Measurements from ENCODE around the gene NEK9.
A peak's percentile ranks its signal among the peaks of the same experiment; 100 is the strongest.
"Not testable (repeated sequence)": the region's sequence is repeated elsewhere in the genome, so short reads cannot be mapped to it uniquely, and the experiment has no call there.

The NEK9 gene

DNA sequence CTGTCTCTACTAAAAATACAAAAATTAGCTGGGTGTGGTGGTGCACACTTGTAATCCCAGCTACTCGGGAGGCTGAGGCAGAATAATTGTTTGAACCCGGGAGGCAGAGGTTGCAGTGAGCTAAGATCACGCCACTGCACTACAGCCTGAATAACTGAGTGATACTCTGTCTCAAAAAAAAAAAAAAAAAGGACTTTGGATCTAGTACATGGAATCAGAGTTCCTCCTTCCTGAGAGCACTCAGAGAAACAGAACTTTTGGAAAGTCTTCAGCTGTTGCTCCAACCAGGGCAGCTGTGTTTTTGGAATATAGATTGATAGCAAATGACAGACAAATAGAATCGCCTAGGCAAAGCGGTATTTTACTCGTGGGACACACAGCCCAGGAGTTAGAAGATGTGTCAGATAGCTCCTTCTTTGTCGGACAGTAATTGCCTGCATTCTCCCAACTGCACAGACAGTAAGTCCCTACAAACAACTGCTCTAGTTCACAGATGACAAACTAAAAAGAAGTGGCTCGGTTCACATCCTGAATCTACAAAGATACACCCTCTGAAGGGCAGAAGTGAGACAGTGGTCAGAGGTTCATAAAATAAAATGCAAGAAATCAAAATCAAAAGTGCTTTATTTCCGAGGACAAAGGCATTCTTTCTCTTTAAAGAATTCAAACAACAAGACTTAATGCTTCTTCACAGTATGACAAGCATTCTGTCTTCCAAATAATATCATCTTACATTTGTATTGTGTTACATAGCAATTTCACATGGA, 17.1 kb upstream of the NEK9 start:
- no peak for DNase-seq (ENCODE audit: low read depth)

DNA sequence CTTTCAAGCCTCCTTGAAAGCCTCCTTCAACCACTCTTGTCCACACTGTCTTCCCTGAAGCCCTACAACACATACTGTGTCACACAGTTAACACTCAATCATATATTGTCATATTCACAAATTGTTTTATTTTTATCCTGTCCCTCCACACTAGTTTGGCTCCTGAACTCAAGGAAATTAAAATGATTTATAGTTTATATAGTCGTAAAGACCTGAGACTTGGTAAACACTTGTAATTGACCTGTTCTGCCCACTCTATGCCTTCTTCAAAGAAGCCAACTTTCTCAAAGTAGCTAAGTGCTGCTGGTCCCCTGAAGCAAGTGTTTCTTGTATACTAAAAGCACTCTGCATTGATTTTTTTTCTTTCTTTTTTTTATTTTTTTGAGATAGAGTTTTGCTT, 15.6 kb upstream of the NEK9 start:
- DNase-seq (ENCODE audit: low read depth), result no peak

DNA sequence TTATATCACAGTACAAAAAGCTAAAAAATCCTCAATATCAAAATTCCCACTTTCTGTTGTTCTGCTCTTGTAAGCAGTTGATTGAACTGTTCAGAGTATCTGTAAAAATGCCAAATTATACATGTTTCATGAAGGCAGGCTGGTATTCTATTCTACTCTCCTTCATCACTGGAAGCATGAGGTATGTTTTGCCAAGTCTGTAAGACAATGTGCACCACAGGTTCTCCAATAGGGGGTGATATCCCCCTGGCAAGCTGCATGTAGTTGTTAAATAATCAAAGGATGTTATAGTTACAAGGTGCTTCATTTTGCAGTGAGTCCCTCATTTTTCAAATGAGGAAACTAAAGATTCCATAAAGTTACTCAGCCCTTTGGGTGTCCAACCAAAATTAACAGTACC, 15.1 kb upstream of the NEK9 start:
- DNase-seq (ENCODE audit: low read depth), result no peak

DNA sequence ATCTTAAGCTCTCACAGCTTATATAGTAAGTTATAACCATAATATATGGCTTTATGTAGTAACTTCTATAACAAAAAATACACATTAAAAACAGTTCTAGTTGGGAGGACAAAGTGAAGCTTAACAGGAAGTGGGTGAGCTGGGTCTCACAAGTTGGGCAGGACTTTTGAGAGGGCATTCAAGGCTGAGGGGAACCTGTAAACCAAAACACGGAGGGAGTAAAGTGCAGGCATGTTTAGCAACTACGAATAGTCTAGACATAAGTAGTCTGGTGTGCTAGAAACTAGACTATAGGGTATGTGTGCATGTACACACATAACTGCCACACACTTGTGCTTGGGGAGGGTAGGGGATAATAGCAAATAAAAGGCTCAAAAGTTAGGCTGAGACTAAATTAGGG, 14.2 kb upstream of the NEK9 start:
- no peak for DNase-seq (ENCODE audit: low read depth)

DNA sequence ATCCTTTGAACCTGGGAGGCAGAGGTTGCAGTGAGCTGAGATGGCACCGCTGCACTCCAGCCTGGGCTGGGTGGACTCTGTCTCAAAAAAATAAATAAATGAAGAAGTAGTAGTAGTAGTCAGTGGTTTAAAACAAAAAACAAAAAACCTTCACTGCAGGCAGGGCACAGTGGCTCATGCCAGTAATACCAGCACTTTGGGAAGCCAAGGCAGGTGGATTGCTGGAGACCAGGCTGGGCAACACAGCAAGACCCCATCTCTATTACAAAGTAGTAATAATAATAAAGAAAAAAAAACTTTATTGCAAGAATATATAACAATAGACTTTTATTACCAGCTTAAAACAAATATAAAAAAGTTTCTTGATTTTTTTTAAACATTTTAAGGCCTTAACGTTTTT, 13.8 kb upstream of the NEK9 start:
- DNase-seq (ENCODE audit: low read depth), result no peak

DNA sequence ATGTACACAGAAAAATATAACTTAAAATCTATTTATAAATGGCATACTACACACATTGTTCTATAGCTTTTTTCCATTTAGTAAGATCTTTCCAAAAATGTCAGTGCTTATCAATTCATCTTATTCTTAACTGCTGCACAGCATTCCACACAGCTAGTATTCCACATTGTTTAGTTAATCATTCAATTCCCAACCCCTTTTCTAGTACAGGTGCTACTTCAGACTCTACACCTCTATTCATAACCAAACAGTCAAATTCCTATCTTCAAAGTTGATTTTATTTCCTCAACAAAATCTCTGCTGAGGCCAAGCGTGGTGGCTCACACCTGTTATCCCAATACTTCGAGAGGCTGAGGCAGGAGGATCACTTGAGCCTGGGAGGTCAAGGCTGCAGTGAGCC, 12.3 kb upstream of the NEK9 start:
- DNase-seq (ENCODE audit: low read depth), result no peak

DNA sequence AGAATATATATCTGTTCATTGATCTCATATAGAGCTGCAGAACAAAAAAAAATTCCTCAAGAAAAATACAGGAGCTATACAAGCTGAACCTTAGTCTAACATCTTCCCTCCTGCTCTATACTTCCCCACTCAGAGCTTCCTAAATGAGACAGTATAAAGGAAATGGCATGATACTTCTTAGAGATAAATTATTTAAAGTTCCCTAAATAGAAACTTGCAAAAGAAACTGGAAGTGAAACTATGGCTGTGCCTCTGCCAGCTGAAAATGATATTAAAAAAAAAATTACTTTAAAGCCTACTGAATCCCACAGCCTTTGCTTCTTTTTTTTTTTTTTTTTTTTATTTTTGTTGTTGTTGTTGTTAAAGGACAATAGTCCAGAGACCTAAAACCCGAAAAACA, 11.6 kb upstream of the NEK9 start:
- DNase-seq (ENCODE audit: low read depth), result no peak

DNA sequence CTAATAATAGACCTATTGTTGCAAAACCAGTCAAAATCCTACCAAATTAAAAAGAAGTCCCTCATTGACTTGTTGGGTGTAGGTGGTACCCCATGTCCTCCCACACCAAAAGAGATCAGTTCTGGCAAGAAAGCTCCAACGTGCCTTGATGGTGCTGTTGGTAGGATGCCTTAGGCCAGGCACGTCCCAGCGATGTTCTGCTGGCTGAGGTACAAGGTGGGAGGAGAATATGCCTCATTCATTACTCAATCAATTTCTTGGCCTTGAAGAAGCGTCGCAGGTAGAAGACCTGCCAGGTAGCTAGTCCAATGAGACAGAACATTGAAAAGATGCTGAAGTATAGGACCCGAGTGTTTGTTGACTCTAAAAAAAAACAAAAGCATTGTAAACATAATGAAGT, 7.8 kb upstream of the NEK9 start:
- no peak for DNase-seq (ENCODE audit: low read depth)

DNA sequence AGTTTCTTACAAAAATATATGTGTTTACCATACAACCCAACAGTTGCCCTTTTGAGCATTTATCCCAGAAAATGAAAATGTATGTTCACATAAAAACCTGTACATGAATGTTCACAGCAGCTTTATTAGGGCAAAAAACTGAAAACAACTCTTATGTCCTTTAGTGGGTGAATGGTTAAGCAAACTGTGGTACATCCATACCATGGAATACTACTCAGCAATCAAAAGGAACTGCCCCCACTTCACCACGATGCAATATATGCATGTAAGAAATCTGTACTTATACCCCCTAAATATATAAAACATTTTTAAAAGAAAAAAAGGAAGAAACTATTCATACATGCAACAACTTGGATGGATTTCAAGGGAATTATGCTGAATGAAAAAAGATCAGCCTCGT, 6.7 kb upstream of the NEK9 start:
- no peak for DNase-seq (ENCODE audit: low read depth)

DNA sequence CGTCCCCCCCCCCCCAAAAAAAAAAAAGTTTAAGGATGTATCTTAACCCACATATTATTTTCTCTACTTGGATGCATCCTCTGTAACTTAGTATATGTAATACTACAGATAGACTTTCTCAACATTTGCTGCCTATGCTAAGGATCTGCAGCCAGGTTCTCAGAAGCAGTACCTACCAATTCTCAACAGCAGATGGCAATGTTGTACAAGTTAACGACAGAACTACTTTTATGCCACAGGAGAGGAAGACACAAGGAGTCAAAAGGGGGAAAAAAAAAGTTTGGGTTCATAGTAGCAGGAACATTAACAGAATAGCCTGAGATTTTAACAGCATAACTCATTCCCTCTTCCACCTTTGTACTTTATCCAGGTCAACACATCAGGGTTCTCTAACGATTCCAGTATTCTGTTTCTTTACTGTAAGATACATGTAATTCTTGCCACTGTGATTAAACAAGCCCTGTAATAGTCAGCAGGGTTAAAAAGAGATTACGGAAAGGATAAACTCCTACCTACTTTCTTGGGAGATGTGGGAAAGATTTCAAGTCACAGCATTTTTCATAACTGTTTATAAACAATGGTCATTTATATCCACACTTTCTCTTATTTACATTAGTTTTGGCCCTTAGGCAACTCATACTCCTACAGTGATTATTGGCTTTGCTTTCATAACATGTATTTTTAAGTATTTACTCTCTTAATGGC, 5.7 kb upstream of the NEK9 start:
- peak; percentile 44 for DNase-seq (ENCODE audit: low read depth)

DNA sequence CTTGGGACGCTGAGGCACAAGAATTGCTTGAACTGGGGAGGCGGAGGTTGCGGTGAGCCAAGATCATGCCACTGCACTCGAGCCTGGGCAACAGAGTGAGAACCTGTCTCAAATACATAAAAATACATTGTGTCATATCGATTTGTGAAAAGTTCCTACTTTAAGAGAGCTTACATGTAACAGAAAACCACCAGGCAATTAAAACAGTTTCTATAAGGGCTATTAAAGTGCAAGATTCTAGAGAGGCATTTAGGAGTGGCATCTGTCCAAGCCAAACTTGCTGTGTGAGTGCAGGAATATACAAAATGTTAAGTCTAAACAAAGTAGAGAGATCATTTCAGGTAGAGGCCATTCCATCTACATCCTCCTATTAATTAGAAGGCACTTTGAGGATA, 1.7 kb upstream of the NEK9 start:
- no peak for DNase-seq (ENCODE audit: low read depth)

DNA sequence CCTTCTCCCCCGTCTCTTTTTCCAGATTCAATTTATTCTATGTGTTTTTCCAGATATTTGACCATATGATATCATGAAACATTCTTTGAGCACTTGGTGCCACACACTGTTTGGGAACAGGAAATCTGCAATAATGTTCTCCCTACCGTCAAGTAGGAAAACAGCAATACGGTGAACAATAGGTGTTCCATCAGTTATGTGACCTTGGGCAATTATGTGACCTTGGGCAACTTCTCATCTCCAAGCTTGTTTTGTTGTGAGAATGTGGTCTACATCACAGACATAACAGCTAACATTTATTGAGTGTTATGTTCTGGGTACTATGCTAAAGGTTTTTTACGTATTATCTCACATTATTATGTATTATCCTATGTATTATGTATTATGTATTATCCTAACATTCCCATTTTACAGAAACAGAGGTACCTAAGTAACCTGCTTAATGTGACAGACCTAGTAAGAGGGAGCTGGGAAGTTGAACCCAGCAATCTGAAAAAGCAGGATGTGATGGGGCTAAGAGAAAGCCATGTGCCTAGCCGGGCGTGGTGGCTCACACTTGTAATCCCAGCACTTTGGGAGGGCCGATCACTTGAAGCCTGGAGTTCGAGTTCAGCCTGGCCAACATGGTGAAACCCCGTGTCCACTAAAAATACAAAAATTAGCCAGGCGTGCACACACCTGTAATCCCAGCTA, 1.2 kb upstream of the NEK9 start:
- no peak for DNase-seq (ENCODE audit: low read depth)

DNA sequence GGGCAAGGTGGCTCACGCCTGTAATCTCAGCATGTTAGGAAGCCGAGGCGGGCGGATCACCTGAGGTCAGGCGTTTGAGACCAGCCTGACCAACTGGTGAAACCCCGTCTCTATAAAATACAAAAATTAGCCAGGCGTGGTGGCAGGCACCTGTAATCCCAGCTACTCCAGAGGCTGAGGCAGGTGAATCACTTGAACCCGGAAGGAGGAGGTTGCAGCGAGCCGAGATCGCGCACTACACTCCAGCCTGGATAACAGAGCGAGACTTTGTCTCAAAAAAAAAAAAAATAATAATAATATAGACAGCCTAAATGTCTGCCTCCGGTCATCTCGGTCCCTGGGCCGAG, 599 bp upstream of the NEK9 start:
- DNase-seq (ENCODE audit: low read depth), result not testable (repeated sequence)

DNA sequence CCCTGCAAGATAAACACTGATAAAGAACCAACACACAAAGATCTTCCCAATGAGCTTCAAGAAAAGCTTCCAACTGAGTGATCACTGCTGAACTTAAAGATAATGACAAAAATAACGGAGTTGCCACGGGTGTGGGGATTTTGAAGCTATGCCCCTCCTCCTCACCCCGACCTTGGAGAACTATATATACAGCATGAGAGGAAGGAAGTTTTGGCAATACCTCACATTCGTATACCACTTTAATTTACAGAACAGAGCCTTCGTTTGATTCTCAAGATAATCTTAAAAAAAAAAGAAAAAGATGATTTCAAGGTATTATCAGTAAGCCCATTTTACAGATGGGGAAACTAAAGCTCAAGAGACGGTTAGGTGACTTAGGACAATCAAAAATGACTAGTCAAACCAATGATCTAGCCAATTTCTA, 715 bp downstream of the NEK9 start:
- DNase-seq (ENCODE audit: low read depth), result no peak

DNA sequence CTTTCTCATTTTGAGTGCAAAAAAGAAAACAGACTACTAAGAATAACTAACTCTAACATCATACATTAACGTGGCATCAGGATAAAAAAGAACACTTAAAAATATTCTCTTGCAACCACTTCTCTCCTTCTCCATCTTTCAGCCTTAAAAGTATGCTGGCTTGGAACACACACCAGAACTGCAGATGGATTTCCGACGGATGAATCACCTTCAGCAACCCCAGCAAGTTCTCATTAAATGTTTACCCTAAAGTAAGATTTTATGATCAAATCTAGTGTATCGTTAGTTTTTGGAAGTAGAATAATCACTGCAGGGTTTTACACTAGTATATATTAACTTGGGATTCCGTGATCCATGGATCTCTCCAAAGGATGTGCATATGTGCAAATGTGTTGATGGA, 1.2 kb downstream of the NEK9 start:
- DNase-seq (ENCODE audit: low read depth), result peak; percentile 53

DNA sequence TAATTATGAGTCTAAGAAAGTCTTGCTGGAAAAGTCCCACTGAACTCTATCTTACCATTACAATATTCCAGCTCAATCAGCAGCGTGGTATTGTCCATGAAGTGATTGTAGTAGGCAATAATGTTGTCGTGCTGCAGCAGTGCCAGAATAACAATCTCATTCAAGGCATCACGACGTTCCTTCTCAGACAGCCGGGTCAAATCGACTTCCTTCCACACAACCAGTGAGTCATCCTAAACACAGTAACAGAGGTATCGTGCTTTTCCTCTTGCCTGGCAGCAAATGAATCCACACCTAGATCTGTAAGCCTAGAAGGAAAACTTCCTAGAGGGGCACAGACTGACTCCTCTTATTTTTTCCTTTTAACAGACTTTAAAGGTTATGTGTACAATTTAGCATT, 2.9 kb downstream of the NEK9 start:
- DNase-seq (ENCODE audit: low read depth), result peak; percentile 46

DNA sequence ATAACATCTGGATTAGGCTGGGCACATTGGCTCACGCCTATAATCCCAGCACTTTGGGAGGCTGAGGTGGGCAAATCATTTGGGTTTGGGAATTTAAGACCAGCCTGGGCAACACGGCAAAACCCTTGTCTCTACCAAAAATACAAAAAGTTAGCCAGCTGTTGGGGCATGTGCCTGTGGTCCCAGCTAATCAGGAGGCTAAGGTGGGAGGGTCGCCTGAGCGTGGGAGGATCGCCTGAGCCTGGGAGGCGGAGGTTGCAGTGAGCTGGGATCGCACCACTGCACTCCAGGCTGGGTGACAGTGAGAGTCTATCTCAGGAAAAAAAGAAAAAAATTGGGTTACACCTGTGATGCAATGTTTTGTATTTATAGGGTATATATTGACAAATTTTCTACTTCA, 5.3 kb downstream of the NEK9 start:
- no peak for DNase-seq (ENCODE audit: low read depth)

DNA sequence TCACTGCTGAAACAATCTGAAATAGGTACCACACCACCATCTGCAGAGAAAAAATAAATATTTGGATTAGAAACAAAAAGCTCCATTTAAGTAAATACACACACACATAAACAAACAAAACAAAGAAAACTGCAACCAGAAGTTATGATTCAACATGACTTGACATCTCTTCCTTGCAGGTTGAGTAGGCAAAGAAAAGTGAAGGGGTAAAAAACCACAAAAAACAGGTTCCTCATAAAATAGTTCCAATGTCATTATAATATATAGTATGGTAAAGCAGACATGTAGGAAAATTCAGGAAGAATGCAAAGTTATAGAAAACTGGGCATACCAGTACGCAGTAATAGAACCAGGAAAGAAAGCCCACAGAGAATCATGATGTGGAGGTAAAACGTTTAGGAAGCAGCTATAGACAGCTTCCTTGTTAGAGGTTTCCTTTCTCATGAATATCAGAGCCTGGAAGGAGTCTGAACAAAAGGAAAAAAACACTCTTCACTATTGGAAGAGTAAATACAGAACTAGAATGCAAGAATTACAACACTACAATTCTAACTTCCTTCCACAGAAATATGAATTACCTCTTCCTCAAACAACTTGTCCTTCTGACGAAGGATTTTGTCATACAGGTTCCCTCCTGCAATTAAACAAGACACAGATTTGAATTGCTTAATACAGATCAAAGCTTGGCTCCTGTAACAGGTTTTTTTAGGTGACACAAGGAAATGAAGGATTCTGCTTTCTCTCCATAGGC, 6.1 kb downstream of the NEK9 start:
- DNase-seq (ENCODE audit: low read depth), result no peak

DNA sequence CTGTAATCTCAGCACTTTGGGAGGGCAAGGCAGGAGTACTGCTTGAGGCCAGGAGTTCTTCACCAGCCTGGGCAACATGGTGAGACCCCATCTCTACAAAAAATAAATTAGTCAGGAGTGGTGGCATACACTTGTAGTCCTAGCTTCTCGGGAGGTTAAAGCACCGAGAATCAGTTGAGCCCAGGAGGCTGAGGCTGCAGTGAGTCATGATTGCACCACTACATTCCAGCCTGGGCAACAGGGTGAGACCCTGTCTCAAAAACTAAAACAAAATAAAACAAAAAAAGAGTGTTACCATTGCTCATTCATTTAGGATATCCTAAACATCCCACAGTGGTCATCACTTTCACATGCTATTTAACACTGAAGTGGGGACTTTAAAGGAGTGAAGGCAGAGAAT, 7.8 kb downstream of the NEK9 start:
- no peak for DNase-seq (ENCODE audit: low read depth)

DNA sequence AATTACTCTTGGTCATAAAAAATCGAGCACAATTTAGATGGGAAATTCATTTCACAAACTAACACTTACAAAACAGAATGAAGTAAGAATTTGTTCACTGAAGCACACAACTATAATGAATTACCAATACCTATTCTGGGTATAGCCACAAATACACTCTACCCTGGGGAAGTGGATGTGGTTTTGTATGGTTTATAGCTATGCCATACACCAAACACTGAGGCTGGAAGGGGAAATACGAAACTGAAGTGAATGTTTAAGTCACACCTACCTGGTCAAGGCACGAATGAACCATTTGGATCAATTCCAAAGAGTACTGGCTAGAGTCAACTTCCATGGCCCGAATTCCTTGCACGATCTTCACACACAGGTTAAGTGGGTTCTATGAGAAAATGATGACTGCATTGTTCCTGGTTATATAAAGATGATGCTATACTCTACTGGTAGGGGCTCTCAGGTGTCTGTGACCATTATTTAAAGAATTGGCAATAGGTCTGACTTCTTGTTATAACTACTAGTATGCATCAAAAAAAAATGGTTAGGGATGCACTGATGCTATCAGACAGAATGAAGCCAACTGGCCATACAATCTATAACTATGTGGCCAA, 12.8 kb downstream of the NEK9 start:
- DNase-seq (ENCODE audit: low read depth), result no peak

DNA sequence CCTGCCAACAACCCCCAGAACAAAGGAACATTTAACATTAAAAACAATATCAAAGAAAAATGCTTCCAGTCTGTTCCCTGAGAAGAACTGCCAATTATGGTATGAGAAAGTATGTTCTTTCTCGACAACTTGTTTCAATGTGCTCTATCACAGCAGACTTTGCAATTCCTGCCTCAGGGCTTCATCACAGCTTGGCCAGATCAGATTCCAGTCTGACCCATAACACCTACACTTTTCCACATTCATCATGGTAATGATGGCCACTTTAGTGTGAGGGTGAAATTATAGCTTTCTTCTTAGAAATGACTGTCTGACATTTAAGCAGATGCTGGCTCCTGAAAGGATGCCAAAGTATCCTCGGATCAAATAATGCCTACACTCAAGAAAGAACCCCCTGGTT, 17.0 kb downstream of the NEK9 start:
- no peak for DNase-seq (ENCODE audit: low read depth)

DNA sequence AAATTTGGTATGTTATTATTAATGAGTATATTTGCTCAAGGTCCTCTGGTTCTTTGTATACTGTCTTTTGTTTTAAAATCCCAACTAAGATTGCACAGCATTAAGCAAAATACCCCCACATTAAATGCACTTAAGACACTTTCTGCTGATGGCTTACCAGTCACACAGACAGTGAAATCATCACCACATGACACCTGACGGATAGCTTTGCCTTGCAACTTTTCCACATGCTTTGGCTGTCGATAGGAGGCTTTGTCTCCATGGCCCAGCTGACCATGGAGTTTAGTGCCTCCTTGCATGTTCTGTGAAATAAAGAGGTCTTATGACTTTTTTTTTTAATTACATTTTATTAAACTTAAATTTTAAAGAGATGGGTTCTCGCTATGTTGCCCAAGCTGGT, 19.7 kb downstream of the NEK9 start:
- no peak for DNase-seq (ENCODE audit: low read depth)

Measured in GM04503 (cell line).